Right lung (tissue), 5 donors: Measurements from ENCODE around the gene SPATA32. TPM values are rescaled to one million over a fixed set of nuclear protein-coding genes. Genes with fewer than 3 reads are reported as not detected.
A peak's percentile ranks its signal among the peaks of the same experiment; 100 is the strongest.

ENCODE experiments used
- DNase-seq, 2 donors: peaks; one replicate each; pipeline ENCODE4 v3.0.0-alpha.2; 2013
- polyA plus RNA-seq, 5 donors: library from polyadenylated mRNA; unstranded; fragments of 120-200 nt; gene quantifications; one replicate each; pipeline versions ENCODE4 v1.2.1 to v1.2.3, GENCODE V29; 2013; ENCODE audit warnings: inconsistent platforms in 1 of 5, low replicate concordance in 1 of 5; ENCODE audit not compliant: insufficient read length in 5 of 5, insufficient read depth in 1 of 5

Gene SPATA32
- polyA plus RNA-seq, 5 donors: 0.23 to 0.45 (median 0.31) TPM

GRCh38 chr17:45229681-45230409, 32.0 kb downstream of the SPATA32 start:
- DNase-seq: no peak

GRCh38 chr17:45228763-45229539, 32.9 kb downstream of the SPATA32 start:
- DNase-seq: peak; percentile 84 to 86

- no peak for DNase-seq
Observed at GRCh38 chr17:45227926-45228762, 33.8 kb downstream of the SPATA32 start.

- no peak for DNase-seq
Observed at GRCh38 chr17:45227101-45227925, 34.6 kb downstream of the SPATA32 start.

- no peak for DNase-seq
Observed at GRCh38 chr17:45226576-45226975, 35.3 kb downstream of the SPATA32 start.

GRCh38 chr17:45225964-45226530, 35.8 kb downstream of the SPATA32 start:
- no peak for DNase-seq

GRCh38 chr17:45225051-45225700, 36.7 kb downstream of the SPATA32 start:
- DNase-seq: no peak

- no peak for DNase-seq
Observed at GRCh38 chr17:45224671-45225050, 37.2 kb downstream of the SPATA32 start.

GRCh38 chr17:45223539-45224528, 38.1 kb downstream of the SPATA32 start:
- DNase-seq: no peak

GRCh38 chr17:45222996-45223538, 38.8 kb downstream of the SPATA32 start:
- DNase-seq: no peak

- no peak for DNase-seq
Observed at GRCh38 chr17:45222289-45222995, 39.5 kb downstream of the SPATA32 start.

- no peak for DNase-seq
Observed at GRCh38 chr17:45222014-45222288, 39.9 kb downstream of the SPATA32 start.

- DNase-seq: no peak
Observed at GRCh38 chr17:45221081-45222013, 40.5 kb downstream of the SPATA32 start, which contains the start of gene FMNL1. TSS of gene FMNL1 (plus strand) at chr17:45221885. CDS start at chr17:45222125, 240 bp downstream.

- no peak for DNase-seq
Observed at GRCh38 chr17:45220079-45220478, 41.8 kb downstream of the SPATA32 start.

GRCh38 chr17:45218895-45219661, 42.8 kb downstream of the SPATA32 start:
- peak; percentile 60 to 78 for DNase-seq
